Esophagus (tissue), 2 donors: ENCODE data around the gene ARHGAP6. TPM values are rescaled to one million over a fixed set of nuclear protein-coding genes. Genes with fewer than 3 reads are reported as not detected.
A peak's percentile ranks its signal among the peaks of the same experiment; 100 is the strongest.

ENCODE experiments used
- H3K27ac ChIP-seq, 2 donors: one replicate each; pipeline ENCODE4 v1.5.1; 2013; ENCODE audit warnings: low read depth in 2 of 2, mild to moderate bottlenecking in 2 of 2, inconsistent platforms in 1 of 2, low read length in 1 of 2, moderate library complexity in 1 of 2
- H3K27me3 ChIP-seq, 2 donors: one replicate each; pipeline ENCODE4 v1.6.1; 2013; ENCODE audit warnings: low read length in 2 of 2, control low read depth in 1 of 2, mild to moderate bottlenecking in 1 of 2; ENCODE audit not compliant: insufficient read depth in 2 of 2, control insufficient read depth in 1 of 2
- H3K36me3 ChIP-seq, 2 donors: one replicate each; pipeline ENCODE4 v1.6.1; 2013; ENCODE audit warnings: low read length in 1 of 2; ENCODE audit not compliant: control insufficient read depth in 2 of 2, insufficient read depth in 2 of 2
- H3K4me1 ChIP-seq, 2 donors: one replicate each; pipeline ENCODE4 v1.6.1; 2013; ENCODE audit warnings: low read length in 1 of 2; ENCODE audit not compliant: control insufficient read depth in 2 of 2, insufficient read depth in 2 of 2
- H3K4me3 ChIP-seq, 2 donors: one replicate each; pipeline ENCODE4 v1.5.1; 2013; ENCODE audit warnings: low read length in 2 of 2, mild to moderate bottlenecking in 2 of 2, low read depth in 1 of 2, moderate library complexity in 1 of 2
- H3K9me3 ChIP-seq, 2 donors: one replicate each; pipeline ENCODE4 v1.6.1; 2013; ENCODE audit warnings: mild to moderate bottlenecking in 2 of 2, low read depth in 1 of 2, low read length in 1 of 2, moderate library complexity in 1 of 2; ENCODE audit not compliant: control insufficient read depth in 2 of 2, insufficient read depth in 1 of 2
- WGBS, 2 donors: extraction: QIAGEN DNeasy Blood & Tissue Kit; methylation state at CpG; one replicate each; pipeline ENCODE4 v1.1.7; 2013; 5-methylcytosine and 5-hydroxymethylcytosine counted together
- polyA plus RNA-seq, 2 donors: library from polyadenylated mRNA; stranded (reverse); fragments of 200-250 nt; gene quantifications; one replicate each; pipeline ENCODE4 v1.2.3, GENCODE V29; 2013
- donor health status: healthy with polysubstance abuse.
- donor health status: Bipolar disorder and iron deficiency.

Gene ARHGAP6
- polyA plus RNA-seq, 2 donors: 0.98 to 1.7 TPM

DNA sequence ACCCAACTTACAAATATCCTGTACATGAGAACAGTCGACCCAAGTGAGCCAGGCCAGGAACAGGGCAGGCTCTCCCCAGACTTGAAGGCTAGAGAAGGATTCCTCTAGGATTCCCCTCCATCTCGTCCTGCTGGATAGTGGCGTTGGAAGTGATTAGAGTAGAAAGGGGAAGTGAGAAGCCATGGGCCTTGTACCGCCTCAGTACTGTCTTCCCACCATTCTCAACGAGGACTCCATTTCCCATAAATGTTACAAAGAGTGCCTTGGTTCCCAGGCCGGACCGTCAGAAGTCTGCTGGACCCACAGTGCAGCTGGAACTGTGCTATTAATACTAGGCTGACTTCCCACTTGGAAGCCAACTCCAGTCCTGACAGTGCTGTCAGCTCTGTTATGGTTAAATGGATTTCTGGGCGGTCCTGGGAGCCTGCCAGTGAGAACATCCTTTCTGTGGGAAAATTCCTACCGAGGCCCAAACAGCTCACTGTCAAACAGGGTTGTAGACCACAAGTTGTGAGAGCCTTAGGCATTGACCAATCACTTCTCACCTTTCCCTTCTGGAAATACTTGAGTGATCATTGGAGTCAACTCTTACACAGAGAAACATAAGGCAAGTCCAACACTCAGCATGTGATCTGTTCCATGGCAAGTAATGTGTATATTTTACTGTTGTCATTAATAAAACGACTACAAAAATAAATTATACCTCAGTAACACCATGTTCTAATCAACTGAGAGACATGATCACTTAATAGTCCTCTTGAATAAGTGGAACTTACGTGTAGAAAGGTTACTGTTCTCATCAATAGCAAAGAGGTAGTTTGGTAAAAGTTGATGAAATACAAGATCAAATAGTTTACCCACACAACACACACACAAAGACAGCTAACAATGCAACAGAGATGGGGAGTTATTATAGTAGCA lies 314.1 kb downstream of the ARHGAP6 start:
- H3K9me3 ChIP-seq: no peaks in the 10 kb centered on the region
- H3K27me3 ChIP-seq: no peaks in the 10 kb centered on the region
- peak overlapping the region; percentile 8 to 42 for H3K27ac ChIP-seq
- H3K4me1 ChIP-seq: peaks cover 0 to 4% of the 10 kb centered on the region in 2 donors
- no peaks in the 10 kb centered on the region for H3K36me3 ChIP-seq
- H3K4me3 ChIP-seq: no peak overlapping the region
- WGBS, 2 donors: 46 to 48% methylated on average over 11 of the region's 11 CpGs

DNA sequence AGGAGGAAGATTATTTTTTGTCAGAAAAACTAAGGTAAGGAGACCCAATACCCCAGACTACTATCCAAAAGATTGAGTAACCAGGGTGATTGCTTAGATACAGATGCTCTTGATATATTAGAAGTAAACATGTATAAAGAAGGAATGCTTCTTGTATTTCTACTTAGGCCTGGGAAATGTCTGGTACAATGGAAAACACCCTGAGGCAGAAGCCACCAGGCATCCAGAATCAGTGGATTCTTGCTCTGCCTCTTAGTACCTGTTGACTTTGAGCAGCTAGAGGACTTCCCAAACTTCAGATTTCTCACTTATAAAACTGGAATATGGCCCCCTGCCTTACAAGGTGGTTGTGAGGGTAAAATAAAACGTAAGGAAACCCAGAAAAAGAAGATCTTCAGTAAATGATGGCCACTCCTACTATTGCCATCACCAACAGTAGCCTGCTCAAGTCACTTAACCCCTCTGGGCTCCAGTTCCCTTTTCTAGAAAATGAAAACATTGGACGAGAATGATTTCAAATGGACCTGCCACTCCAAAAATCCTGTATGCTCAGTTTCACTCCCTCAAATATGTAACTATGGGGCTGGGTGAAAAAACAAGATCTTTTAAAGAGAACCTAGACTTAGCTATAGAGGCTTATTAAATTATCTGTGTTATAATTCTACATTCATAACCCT lies 315.9 kb downstream of the ARHGAP6 start:
- Histone ChIP-seq H3K27me3 (no peaks in the 10 kb centered on the region), H3K9me3 (no peaks in the 10 kb centered on the region), H3K4me1 (peaks cover 0 to 4% of the 10 kb centered on the region in 2 donors), H3K27ac (no peak overlapping the region), H3K4me3 (no peak overlapping the region), H3K36me3 (no peaks in the 10 kb centered on the region)
- WGBS, 2 donors: 56 to 60% methylated on average over 2 of the region's 2 CpGs

DNA sequence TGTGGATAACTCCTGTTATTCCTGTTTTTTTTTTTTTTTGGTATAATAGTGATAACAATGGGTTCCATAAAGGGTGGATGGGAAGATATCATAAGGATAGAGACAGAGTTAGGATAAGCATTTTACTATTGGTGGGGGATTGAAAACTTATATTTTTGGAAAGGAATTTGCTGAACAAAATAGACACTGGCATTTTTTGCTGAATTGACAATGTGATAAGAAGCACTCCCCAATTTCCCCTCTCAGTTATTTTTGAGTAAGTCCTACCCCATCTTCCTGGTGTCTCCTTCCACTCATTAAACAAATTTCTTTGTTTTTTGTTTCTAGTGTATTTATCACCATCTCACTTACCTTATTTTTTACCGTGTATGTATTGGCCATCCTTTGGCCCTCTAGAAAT lies 316.7 kb downstream of the ARHGAP6 start:
- Histone ChIP-seq H3K4me1 (peaks cover 0 to 4% of the 10 kb centered on the region in 2 donors), H3K36me3 (no peaks in the 10 kb centered on the region), H3K4me3 (no peak overlapping the region), H3K9me3 (no peaks in the 10 kb centered on the region), H3K27me3 (no peaks in the 10 kb centered on the region), H3K27ac (no peak overlapping the region)
- WGBS, 2 donors: 72 to 96% methylated on average over 1 of the region's 1 CpG

DNA sequence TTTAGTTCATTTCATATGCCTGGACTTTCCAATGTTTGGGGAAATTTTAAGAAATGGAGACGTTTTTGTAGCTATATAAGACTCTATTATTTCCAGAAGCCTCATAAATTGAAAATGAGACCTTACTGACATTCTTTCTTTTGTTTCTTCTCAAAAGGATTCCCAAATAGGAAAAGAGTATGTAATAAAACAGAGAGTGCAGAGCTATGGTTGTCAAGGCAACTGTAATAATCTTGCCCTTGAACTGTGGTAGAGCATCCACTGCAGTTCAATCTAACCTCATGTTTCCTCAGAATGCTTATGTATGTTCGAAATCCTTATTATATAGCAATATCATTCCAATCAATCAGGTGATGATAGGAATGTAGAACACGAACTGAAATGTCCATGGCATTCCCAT lies 318.4 kb downstream of the ARHGAP6 start:
- 49 to 75% methylated on average over 3 of the region's 3 CpGs for WGBS, 2 donors

DNA sequence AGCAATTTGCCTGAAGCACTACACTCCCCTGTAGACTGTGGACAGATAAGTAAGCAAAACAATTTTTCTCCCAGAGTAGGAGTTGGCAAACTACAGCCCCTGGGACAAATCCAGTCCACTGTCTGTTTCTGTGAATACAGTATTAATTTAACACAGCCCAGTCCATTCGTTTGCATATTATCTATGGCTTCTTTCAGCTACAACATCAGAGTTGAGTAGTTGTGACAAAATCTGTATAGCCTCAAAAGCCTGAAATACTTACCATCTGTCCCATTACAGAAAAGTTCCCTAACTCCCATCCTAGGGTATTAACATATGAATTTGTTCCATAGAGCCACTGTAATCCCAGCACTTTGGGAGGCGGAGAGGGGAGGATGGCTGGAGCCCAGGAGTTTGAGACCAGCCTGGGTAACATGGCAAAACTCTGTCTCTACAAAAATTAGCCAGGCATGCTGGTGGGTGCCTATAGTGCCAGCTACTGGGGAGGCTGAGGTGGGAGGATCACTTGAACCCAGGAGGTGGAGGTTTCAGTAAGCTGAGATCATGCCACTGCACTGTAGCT lies 319.5 kb downstream of the ARHGAP6 start:
- H3K27ac ChIP-seq: no peak overlapping the region
- H3K27me3 ChIP-seq: no peaks in the 10 kb centered on the region
- no peak overlapping the region for H3K4me3 ChIP-seq
- no peaks in the 10 kb centered on the region for H3K9me3 ChIP-seq
- H3K36me3 ChIP-seq: no peaks in the 10 kb centered on the region
- H3K4me1 ChIP-seq: peaks cover 0 to under 1% of the 10 kb centered on the region in 2 donors
- WGBS, 2 donors: 60 to 67% methylated on average over 2 of the region's 2 CpGs

More for the DNA sequence above, 318.4 kb downstream of the ARHGAP6 start:
- Histone ChIP-seq H3K27me3 (no peaks in the 10 kb centered on the region), H3K36me3 (no peaks in the 10 kb centered on the region), H3K4me1 (peaks cover 0 to 4% of the 10 kb centered on the region in 2 donors), H3K4me3 (no peak overlapping the region), H3K9me3 (no peaks in the 10 kb centered on the region), H3K27ac (no peak overlapping the region)

DNA sequence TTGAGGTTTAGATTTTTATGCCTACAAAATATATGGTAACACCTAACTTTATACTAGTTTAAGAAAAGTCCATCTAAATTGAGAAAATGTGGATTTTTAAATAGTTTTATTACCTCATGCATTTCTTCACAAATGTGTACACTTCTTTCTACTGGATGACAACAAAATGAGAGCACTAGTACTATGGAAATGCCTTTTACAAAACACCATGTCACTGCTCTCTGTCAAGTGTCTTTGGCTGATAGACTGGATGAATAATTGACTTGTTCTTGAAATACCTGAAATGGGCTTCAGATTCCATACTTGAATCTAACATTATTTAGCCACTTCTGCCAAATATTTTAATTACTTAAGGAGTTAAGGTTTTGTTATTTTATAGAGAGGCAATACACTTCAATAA lies 323.0 kb downstream of the ARHGAP6 start:
- Histone ChIP-seq H3K27ac (no peak overlapping the region), H3K36me3 (no peaks in the 10 kb centered on the region), H3K9me3 (no peaks in the 10 kb centered on the region), H3K4me1 (no peaks in the 10 kb centered on the region), H3K4me3 (no peak overlapping the region), H3K27me3 (no peaks in the 10 kb centered on the region)

DNA sequence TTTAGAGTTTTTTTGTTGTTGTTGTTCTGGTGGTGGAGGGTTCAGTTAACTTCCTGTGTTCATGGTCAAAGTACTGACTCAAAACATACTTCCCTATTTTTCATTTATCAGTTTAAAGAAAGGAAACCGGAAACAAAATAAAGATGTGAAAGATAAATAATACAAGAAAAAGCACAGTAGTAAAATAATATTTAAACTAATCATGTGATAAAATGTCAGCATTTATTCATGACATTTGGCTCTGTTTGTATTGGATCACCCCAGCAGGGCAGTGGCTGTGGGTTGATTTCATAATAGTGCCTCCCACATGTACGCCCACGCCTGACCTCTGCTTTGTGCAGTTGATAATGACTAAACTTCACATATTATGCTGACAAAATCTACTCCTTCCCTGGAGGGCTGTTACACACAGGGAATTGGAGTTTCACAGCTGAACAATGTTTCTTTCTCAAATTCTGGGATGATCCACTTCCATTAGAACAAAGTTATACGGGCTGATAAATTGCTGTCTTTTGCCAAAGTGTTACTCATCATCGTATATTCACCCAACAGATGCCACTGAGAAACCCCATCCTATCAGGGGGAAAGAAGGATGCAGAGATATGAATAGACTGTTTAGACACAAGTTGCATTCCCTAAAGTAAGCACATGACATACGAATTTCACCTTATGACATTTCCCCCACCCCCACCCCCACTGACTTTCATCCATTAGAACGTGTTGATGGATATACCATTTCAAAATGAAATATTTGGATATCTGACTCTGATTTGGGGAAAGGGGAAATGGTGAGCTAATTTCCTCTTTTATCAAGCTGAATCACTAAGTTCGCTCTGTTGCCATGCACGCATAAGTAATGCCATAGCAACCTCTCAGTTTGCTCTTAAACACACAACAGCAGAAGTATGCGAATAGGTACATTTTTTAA lies 324.2 kb downstream of the ARHGAP6 start:
- Histone ChIP-seq H3K27me3 (no peaks in the 10 kb centered on the region), H3K4me1 (no peaks in the 10 kb centered on the region), H3K36me3 (no peaks in the 10 kb centered on the region), H3K9me3 (no peaks in the 10 kb centered on the region), H3K4me3 (no peak overlapping the region), H3K27ac (peak overlapping the region in 1 of 2 donors; percentile 63)
- WGBS, 2 donors: 8 to 35% methylated on average over 10 of the region's 10 CpGs

DNA sequence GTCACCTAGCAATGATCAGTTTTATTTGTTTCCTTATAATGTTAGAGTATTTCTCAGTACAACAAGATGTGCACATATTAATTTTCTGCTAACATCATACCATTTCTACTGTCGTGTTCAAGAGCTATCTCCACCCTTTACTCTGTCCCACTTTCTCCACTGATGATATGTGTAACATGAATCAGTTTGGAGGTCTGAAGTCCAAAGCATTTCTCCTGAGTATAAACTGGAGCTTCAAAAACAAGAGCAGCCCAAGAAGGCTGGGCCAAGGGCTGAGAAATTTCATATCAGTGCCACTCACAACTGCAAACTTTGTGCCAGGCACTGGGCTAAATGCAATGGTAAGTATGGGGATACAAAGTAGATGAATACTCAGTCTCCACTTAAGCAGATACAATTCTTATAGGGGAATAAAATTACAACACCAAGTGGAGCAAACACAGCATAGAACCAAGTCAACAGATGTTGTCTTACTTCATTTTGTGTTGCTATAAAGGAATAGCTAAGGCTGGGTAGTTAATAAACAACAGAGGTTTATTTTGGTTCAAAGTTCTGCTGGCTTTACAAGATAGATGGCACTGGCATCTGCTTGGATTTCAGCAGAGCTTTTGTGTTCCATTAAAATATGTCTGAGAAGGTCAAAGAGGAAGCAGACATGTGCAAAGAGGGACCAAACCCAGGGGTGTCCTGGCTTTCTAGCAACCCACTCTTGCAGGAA lies 328.3 kb downstream of the ARHGAP6 start:
- H3K36me3 ChIP-seq: no peaks in the 10 kb centered on the region
- no peaks in the 10 kb centered on the region for H3K9me3 ChIP-seq
- 64 to 81% methylated on average over 1 of the region's 1 CpG for WGBS, 2 donors
- H3K4me1 ChIP-seq: no peaks in the 10 kb centered on the region
- H3K4me3 ChIP-seq: no peak overlapping the region
- H3K27ac ChIP-seq: no peak overlapping the region
- H3K27me3 ChIP-seq: no peaks in the 10 kb centered on the region
